ENCODE measurements around the gene CDSN. TPM values are rescaled to one million over a fixed set of nuclear protein-coding genes. Genes with fewer than 3 reads are reported as not detected.

The CDSN gene
- total RNA-seq, 1 donor from 2014 or later, result not detected

DNA sequence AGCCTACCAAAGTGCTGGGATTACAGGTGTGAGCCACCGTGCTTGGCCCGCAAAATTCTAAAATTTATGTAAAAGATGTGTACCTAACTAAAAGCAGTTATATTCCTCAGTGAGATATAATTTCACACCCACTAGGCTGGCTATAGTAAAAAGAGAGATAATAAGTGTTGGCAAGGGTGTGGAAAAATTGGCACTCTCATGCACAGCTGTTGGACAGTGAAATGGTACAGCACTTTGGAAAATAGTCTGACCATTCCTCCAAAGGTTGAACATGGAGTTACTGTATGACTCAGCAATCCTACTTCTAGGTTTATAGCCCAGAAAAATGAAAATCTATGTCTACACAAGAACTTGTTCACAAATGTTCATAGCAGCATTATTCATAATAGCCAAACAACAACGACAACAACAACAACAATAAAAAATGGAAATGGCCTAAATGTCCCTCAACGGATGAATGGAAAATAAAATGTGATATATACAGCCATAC is 21.8 kb downstream of the CDSN start:
- H3K27me3 Mint-ChIP-seq (ENCODE audit: insufficient read depth), result peaks cover 17% of the 10 kb centered on the region
- no peaks in the 10 kb centered on the region for H3K36me3 Mint-ChIP-seq (ENCODE audit: low read depth)
- H3K27ac Mint-ChIP-seq, result no peak overlapping the region
- H3K4me1 Mint-ChIP-seq (ENCODE audit: low read depth), result peaks cover 26% of the 10 kb centered on the region
- DNase-seq (ENCODE audit: low spot score), result no peak
- no peak overlapping the region for H3K4me3 Mint-ChIP-seq
- intact Hi-C loops (cut with micrococcal nuclease), result no loop called here
- no peaks in the 10 kb centered on the region for H3K9me3 Mint-ChIP-seq

DNA sequence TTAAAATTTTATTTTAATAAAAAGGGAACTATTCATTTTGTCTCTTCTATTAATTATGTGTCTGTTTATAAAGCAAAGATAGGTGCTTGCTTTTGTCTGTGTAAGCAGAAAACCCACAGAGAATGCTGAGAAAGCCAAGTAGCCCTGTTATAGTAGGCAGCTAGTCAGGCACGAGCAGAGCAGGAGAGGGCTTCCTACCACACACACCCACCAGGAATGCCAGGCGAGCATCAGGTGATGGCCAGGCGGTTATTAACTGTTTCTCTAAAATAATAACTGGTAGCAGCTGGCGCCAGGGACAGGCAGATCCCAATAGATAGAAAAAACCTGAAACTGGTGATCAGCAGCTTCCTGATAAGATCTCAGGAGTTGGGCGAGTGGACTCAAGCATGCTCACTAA is 23.6 kb downstream of the CDSN start:
- no peak for DNase-seq (ENCODE audit: low spot score)
- Mint-ChIP-seq H3K36me3 (ENCODE audit: low read depth) (no peaks in the 10 kb centered on the region), H3K4me3 (no peak overlapping the region), H3K27me3 (ENCODE audit: insufficient read depth) (peaks cover 17% of the 10 kb centered on the region), H3K4me1 (ENCODE audit: low read depth) (peaks cover 26% of the 10 kb centered on the region), H3K9me3 (no peaks in the 10 kb centered on the region), H3K27ac (no peak overlapping the region)
- intact Hi-C loops (cut with micrococcal nuclease), result no loop called here

DNA sequence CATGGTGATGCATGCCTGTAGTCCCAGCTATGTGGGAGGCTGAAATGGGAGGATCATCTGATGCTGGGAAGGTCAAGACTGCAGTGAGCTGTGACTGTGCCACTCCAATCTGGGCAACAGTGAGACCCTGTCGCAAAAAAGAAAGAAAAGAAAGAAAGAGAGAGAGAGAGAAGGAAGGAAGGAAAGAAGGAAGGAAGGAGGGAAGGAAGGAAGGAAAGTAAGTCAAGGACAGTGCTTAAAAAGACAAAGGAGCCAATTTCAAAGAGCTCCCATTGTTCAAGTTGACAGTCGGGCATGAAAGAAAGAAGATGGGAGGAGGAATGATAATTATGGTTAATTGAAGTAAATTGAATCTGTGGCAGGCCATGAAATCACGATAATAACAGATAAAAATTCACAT is 24.0 kb downstream of the CDSN start:
- Mint-ChIP-seq H3K4me1 (ENCODE audit: low read depth) (peaks cover 26% of the 10 kb centered on the region), H3K4me3 (no peak overlapping the region), H3K36me3 (ENCODE audit: low read depth) (no peaks in the 10 kb centered on the region), H3K27ac (no peak overlapping the region), H3K27me3 (ENCODE audit: insufficient read depth) (peaks cover 17% of the 10 kb centered on the region), H3K9me3 (no peaks in the 10 kb centered on the region)
- intact Hi-C loops (cut with micrococcal nuclease), result no loop called here
- no peak for DNase-seq (ENCODE audit: low spot score)

DNA sequence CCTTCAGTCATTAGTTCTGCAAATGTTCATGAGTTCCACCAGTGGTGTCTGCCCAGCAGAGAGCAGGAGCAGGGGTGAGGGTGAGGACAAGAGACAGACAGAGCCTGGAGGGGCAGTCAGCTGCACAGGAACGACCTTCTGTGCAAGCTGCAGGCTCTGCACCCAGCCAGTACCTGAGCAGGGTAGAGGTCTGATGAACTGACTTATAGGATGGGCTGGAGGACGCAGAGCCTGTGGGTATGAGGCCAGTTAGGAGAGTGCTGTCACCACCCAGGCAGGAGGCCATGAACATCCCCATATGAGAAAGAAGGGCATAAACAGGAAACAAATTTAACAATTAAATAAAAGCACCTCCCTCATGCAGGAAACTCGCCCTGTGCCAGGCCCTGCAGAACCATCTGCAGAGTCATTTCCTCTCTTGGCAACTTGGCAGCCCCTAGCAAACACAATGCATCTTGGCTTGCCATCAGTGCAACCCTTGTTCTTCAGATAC is 25.8 kb downstream of the CDSN start:
- Mint-ChIP-seq H3K4me1 (ENCODE audit: low read depth) (peaks cover 26% of the 10 kb centered on the region), H3K36me3 (ENCODE audit: low read depth) (no peaks in the 10 kb centered on the region), H3K27ac (no peak overlapping the region), H3K4me3 (no peak overlapping the region), H3K9me3 (no peaks in the 10 kb centered on the region), H3K27me3 (ENCODE audit: insufficient read depth) (peaks cover 12% of the 10 kb centered on the region)
- intact Hi-C loops (cut with micrococcal nuclease), result no loop called here
- peak; percentile 4 for DNase-seq (ENCODE audit: low spot score)

DNA sequence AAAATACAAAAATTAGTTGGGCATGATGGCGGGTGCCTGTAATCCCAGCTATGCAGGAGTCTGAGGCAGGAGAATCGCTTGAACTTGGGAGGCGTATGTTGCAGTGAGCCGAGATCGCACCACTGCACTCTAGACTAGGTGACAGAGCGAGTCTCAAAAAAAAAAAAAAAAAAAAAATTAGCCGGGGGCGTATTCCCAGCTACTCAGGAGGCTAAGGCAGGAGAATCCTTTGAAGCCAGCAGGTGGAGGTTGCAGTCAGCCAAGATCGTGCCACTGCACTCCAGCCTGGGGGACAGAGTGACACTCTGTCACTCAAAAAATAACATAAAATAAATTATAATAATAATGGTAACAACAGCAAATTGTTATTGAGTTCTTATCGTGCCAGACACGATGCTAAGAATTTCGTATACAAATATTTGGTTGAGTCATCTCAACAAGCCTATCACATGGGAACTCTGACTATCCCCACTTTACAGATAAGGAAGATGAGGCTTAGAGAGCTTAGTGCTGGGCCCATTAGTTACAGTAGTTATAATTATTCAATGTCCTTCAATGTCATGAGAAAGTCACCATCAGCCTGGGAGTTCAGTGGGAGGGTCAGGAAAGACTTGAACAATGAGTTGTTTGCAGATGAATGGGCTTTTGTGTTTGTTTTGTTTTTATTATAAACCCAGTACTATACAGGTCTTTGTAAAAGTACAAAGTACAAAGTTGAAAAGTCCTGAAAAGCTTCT is 27.3 kb downstream of the CDSN start:
- Mint-ChIP-seq H3K9me3 (no peaks in the 10 kb centered on the region), H3K36me3 (ENCODE audit: low read depth) (no peaks in the 10 kb centered on the region), H3K27ac (no peak overlapping the region), H3K4me3 (no peak overlapping the region), H3K27me3 (ENCODE audit: insufficient read depth) (peaks cover 8% of the 10 kb centered on the region), H3K4me1 (ENCODE audit: low read depth) (peaks cover 26% of the 10 kb centered on the region)
- no peak for DNase-seq (ENCODE audit: low spot score)
- intact Hi-C loops (cut with micrococcal nuclease), result no loop called here

DNA sequence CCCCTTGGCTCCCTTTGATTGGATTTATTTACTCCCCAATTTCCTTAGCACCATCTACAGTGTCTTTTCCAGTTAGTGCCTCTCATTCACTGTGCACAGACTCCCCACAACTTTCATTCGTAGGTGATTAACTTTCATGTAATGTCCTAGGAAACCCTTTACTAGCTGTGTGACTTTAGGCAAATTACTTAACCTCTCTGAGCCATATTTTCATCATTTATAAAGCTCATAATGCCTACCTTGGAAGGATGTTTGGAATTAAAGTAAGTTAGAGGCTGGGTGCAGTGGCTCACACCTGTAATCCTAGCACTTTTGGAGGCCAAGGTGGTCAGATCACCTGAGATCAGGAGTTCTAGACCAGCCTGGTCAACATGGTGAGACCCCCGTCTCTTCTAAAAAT is 28.0 kb downstream of the CDSN start:
- no peak overlapping the region for H3K4me3 Mint-ChIP-seq
- intact Hi-C loops (cut with micrococcal nuclease), result no loop called here
- H3K27ac Mint-ChIP-seq, result no peak overlapping the region
- peaks cover 7% of the 10 kb centered on the region for H3K27me3 Mint-ChIP-seq (ENCODE audit: insufficient read depth)
- peaks cover 25% of the 10 kb centered on the region for H3K4me1 Mint-ChIP-seq (ENCODE audit: low read depth)
- no peak for DNase-seq (ENCODE audit: low spot score)
- no peaks in the 10 kb centered on the region for H3K9me3 Mint-ChIP-seq
- H3K36me3 Mint-ChIP-seq (ENCODE audit: low read depth), result no peaks in the 10 kb centered on the region

DNA sequence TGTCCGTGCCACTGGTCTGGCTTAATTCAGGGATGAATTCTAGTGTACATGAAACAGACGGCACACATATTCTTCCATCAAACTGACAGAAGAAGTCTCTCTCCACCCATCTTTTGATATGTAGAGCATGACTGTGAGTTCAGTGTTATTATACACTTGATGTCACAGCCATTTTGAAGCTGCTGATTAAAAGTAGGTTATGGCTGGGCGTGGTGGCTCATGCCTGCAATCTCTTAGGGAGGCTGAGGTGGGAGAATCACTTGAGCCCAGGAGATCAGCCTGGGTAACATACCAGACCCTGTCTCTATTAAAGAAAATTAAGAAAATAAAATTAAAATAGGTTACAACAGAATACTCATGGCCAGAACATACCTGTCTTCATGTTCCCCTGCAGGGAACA is 28.6 kb downstream of the CDSN start:
- intact Hi-C loops (cut with micrococcal nuclease), result no loop called here
- DNase-seq (ENCODE audit: low spot score), result no peak
- no peak overlapping the region for H3K4me3 Mint-ChIP-seq
- H3K27ac Mint-ChIP-seq, result no peak overlapping the region
- peaks cover 7% of the 10 kb centered on the region for H3K27me3 Mint-ChIP-seq (ENCODE audit: insufficient read depth)
- no peaks in the 10 kb centered on the region for H3K9me3 Mint-ChIP-seq
- peaks cover 26% of the 10 kb centered on the region for H3K4me1 Mint-ChIP-seq (ENCODE audit: low read depth)
- no peaks in the 10 kb centered on the region for H3K36me3 Mint-ChIP-seq (ENCODE audit: low read depth)

DNA sequence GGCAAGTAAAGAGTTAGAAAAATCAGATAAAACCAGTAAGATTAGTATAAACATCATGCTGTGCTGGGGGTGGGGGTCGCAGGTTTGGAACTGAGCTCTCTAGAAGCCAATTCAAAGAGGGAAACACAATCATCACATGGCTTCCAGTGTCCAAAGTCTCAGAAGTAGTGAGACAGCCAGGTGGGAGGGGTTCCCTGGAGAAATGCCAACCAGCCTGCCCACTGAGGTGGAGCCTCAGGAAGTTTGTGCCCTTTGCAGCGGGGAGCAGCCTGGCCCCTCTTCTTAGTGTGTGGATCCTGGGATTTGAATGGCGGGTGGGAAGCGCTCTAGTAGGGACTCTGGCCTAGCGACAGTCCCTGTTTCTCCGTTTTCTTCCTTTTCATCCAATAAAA is 29.3 kb downstream of the CDSN start:
- intact Hi-C loops (cut with micrococcal nuclease), result no loop called here
- no peak overlapping the region for H3K4me3 Mint-ChIP-seq
- peaks cover 8% of the 10 kb centered on the region for H3K27me3 Mint-ChIP-seq (ENCODE audit: insufficient read depth)
- no peak for DNase-seq (ENCODE audit: low spot score)
- H3K9me3 Mint-ChIP-seq, result no peaks in the 10 kb centered on the region
- H3K4me1 Mint-ChIP-seq (ENCODE audit: low read depth), result peaks cover 26% of the 10 kb centered on the region
- no peak overlapping the region for H3K27ac Mint-ChIP-seq
- no peaks in the 10 kb centered on the region for H3K36me3 Mint-ChIP-seq (ENCODE audit: low read depth)

DNA sequence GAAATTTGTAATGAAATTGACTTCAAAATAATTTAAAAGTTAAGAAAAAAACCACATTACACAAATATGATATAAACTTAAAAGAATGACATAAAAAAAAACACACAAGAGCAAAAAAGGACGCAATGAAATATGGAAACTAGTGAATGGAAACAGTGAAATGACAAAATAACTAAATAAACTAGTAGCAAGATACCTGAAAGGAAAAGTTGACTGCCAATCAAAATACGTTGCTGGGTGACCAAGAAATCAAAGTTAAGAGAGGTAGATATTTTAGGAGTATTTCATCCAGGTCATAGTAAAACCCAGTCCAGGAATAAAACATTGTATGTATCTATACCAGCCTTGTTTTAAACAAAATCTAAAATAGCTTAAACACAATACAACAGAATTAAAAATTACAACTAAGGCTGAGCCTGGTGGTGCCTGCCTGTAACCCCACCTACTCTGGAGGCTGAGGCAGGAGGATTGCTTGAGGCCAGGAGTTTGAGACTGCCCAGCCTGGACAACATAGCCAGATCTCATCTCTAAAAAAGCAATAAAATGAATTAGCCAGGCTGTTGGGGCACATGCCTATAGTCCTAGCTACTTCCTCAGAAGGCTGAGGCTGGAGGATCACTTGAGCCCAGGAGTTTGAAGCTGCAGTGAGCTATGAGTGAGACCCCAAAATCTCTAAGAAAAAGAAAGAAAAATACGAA is 29.8 kb downstream of the CDSN start:
- DNase-seq (ENCODE audit: low spot score), result no peak
- no peak overlapping the region for H3K4me3 Mint-ChIP-seq
- no peaks in the 10 kb centered on the region for H3K9me3 Mint-ChIP-seq
- H3K27me3 Mint-ChIP-seq (ENCODE audit: insufficient read depth), result peaks cover 8% of the 10 kb centered on the region
- H3K27ac Mint-ChIP-seq, result no peak overlapping the region
- intact Hi-C loops (cut with micrococcal nuclease), result no loop called here
- H3K36me3 Mint-ChIP-seq (ENCODE audit: low read depth), result no peaks in the 10 kb centered on the region
- H3K4me1 Mint-ChIP-seq (ENCODE audit: low read depth), result peaks cover 26% of the 10 kb centered on the region

DNA sequence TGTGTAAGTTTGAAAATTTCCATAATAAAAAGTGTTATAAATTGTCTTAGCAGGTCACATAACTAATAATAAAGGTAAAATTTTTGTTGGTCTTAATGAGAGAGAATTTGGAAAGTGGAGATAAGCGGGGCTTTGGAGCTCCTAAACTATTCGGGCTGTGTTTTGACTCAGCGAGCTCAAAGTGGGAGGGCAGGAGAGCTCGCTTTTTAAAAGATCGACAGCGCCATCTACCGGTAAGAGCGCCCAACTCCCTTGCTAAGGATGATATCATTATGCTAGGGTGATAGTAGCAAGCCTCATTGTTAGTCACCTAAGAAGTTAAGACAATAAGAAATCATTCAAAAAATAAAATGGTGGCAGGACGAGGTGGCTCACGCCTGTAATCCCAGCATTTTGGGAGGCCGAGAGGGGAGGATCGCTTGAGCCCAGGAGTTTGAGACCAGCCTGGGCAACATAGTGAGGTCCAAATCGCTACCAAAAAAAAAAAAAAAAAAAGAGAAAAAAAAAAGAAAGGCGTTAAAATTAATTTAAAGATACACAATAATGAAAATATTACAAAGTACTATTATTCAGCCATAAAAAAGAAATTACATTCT is 32.7 kb downstream of the CDSN start:
- H3K27me3 Mint-ChIP-seq (ENCODE audit: insufficient read depth), result peaks cover 22% of the 10 kb centered on the region
- H3K4me1 Mint-ChIP-seq (ENCODE audit: low read depth), result peaks cover 10% of the 10 kb centered on the region
- intact Hi-C loops (cut with micrococcal nuclease), result loop anchor here (1.0 to 5.0 kb wide), 8 partner anchors 173 to 605 kb away; partner anchors contain the start of genes ATAT1, DDR1 and VARS2
- H3K9me3 Mint-ChIP-seq, result no peaks in the 10 kb centered on the region
- peak; percentile 75 for DNase-seq (ENCODE audit: low spot score)
- no peak overlapping the region for H3K27ac Mint-ChIP-seq
- H3K36me3 Mint-ChIP-seq (ENCODE audit: low read depth), result no peaks in the 10 kb centered on the region
- H3K4me3 Mint-ChIP-seq, result no peak overlapping the region

DNA sequence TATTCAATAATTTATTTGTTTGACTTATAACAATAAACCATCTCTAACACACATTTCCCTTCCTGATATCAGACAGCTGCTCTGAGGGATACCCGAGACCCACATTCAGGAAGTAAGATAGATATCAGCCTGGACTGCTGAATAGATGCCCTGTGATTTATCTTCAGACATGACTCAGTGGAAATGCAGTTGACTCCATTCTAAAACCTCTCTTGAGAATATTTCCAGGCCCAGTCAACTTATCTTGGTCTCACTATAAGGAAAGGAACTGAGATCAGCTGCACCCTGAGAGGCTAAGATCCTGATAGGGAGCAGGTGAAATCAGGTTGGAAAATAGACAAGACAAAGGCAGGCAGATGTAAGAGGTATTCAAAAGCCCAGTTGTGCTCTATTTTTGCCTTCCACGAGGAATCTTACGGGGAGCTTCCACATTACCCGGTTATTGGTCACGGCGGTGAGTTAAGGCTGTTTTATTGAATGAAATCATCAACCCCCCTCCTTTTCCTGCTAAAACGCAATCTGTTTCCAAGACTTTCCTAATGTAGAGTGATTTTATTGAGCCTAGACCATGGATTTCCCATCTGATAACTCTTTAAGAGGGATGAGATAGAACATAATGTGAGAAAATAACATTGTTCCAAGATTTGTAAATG is 33.3 kb downstream of the CDSN start:
- H3K36me3 Mint-ChIP-seq (ENCODE audit: low read depth), result no peaks in the 10 kb centered on the region
- no peak for DNase-seq (ENCODE audit: low spot score)
- H3K27me3 Mint-ChIP-seq (ENCODE audit: insufficient read depth), result peaks cover 22% of the 10 kb centered on the region
- intact Hi-C loops (cut with micrococcal nuclease), result loop anchor here (1.0 to 5.0 kb wide), 8 partner anchors 173 to 605 kb away; partner anchors contain the start of genes ATAT1, DDR1 and VARS2
- no peak overlapping the region for H3K4me3 Mint-ChIP-seq
- H3K27ac Mint-ChIP-seq, result no peak overlapping the region
- no peaks in the 10 kb centered on the region for H3K9me3 Mint-ChIP-seq
- peaks cover 10% of the 10 kb centered on the region for H3K4me1 Mint-ChIP-seq (ENCODE audit: low read depth)

DNA sequence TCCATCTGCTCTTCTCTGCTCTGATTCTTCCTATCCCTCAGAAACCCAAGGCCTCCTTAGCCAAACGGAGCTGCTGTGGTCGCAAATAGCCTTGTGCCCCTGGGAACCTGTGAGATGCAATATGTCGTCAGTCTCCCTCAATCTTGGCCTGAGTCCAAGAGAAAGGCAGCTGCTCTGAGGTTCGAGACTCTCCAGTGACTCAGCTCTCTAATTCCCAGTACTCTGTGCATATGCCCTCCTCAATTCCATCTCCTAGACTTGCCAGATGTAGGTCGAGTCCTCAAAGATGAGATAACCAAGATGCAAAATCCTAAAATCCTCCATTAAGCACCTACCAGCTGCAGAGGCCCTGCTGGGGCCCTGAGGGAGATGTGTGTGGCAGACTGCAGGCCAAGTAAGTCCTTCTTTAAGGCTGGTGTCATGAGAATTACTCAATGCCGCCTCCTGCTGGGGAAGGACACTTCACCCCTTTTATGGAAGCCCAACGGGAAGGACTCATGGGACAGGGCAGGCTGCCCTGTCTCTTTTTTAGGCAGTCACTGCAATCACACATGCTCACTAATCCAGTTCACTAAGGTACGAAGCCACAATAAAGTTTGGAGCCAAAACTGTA is 36.4 kb downstream of the CDSN start:
- peaks cover 27% of the 10 kb centered on the region for H3K27me3 Mint-ChIP-seq (ENCODE audit: insufficient read depth)
- peak; percentile 14 for DNase-seq (ENCODE audit: low spot score)
- intact Hi-C loops (cut with micrococcal nuclease), result no loop called here

More for the DNA sequence above, 36.4 kb downstream of the CDSN start:
- Mint-ChIP-seq H3K9me3 (no peaks in the 10 kb centered on the region), H3K27ac (no peak overlapping the region), H3K36me3 (ENCODE audit: low read depth) (no peaks in the 10 kb centered on the region), H3K4me3 (no peak overlapping the region), H3K4me1 (ENCODE audit: low read depth) (peaks cover 10% of the 10 kb centered on the region)
